VCaP (cell line): ENCODE data around the gene ALKBH7.
"Not testable (repeated sequence)": the region's sequence is repeated elsewhere in the genome, so short reads cannot be mapped to it uniquely, and the experiment has no call there.

Source experiments
- H3K27ac ChIP-seq: fragments of 450-650 bp; 2 replicates; pipeline ENCODE4 v1.5.1; 2017
- CTCF ChIP-seq: fragments of 450-650 bp; conservative IDR thresholded peaks from 2 replicates; pipeline ENCODE4 v1.5.1; 2017; ENCODE audit warnings: mild to moderate bottlenecking, moderate library complexity

ALKBH7 gene

GRCh38 chr19:6393983-6394412 lies 21.4 kb downstream of the ALKBH7 start:
- peak overlapping the region; percentile 86 for H3K27ac ChIP-seq
- no peak for TF ChIP-seq CTCF

GRCh38 chr19:6394831-6395230 lies 22.2 kb downstream of the ALKBH7 start:
- no peak for TF ChIP-seq CTCF
- H3K27ac ChIP-seq: no peak overlapping the region

GRCh38 chr19:6396305-6396704 lies 23.7 kb downstream of the ALKBH7 start:
- H3K27ac ChIP-seq: no peak overlapping the region
- no peak for TF ChIP-seq CTCF

GRCh38 chr19:6400062-6400944 lies 27.7 kb downstream of the ALKBH7 start:
- not testable (repeated sequence) for H3K27ac ChIP-seq

GRCh38 chr19:6402058-6402457 lies 29.5 kb downstream of the ALKBH7 start:
- no peak for TF ChIP-seq CTCF
- no peak overlapping the region for H3K27ac ChIP-seq

- no peak for TF ChIP-seq CTCF
Observed at GRCh38 chr19:6402837-6403608, 30.4 kb downstream of the ALKBH7 start.

GRCh38 chr19:6406401-6406800 lies 33.8 kb downstream of the ALKBH7 start:
- no peak for TF ChIP-seq CTCF
- H3K27ac ChIP-seq: no peak overlapping the region

More at GRCh38 chr19:6402837-6403608, 30.4 kb downstream of the ALKBH7 start:
- H3K27ac ChIP-seq: no peak overlapping the region
